HG03175 (cell line): ENCODE results near the gene VCL.

ENCODE experiments used
- ATAC-seq: cut with Tn5 transposase; IDR thresholded peaks from one replicate; pipeline ENCODE4 v1.9.1; 2021; ENCODE audit warnings: mild to moderate bottlenecking, moderate library complexity; ENCODE audit not compliant: unreplicated experiment

VCL gene

GRCh38 chr10:74071157-74071556 is 73.2 kb downstream of the VCL start:
- ATAC-seq: no peak

- ATAC-seq: no peak
Measured at GRCh38 chr10:74072503-74072902, 74.6 kb downstream of the VCL start.

- ATAC-seq: no peak
Measured at GRCh38 chr10:74075906-74076305, 78.0 kb downstream of the VCL start.

GRCh38 chr10:74076961-74077360 is 79.0 kb downstream of the VCL start:
- ATAC-seq: no peak

- no peak for ATAC-seq
Measured at GRCh38 chr10:74077416-74077815, 79.5 kb downstream of the VCL start.

GRCh38 chr10:74078037-74078436 is 80.1 kb downstream of the VCL start:
- peak; percentile 78 for ATAC-seq

DNA sequence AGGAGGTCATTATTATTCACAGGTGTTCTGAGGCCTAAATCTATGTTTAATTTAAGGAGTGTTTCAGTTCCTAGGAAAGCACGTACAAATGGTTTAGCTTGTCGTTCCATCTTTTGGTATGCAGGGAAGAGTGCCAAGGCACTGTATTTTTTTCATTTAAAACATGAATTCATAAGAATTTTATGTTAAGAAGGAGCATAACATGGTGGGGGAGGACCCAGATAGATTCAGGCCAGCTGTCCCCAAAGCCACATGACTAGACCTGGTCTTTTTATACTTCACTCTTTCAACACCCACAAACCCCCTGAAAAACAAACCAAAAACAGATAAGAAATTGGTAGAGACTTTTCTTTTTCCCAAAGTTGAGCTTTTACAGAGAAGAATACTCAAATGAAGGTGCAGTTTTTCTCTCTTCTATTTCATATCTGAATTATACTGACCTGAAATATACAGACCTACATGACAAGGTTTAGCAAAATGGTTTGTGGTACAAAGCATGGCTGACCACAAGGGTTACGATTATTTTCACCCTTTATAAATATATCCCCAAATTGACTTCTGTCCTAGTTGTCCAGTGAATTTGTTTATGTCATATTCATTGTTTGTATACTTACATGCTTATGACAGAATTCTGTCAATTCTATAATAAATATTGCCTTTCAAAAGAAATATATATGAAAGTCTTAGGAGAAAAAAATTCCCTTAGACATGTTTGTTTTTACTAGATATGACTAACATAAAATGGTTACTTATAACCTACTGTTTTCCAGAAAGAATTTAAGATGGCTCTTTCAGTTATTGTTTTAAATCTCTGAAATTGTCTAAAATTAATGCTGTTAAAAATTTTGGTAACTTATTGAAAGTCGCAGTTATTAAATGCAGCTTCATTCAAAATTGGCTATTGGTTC is 81.4 kb downstream of the VCL start:
- ATAC-seq: no peak

- no peak for ATAC-seq
Measured at GRCh38 chr10:74079936-74080590, 82.1 kb downstream of the VCL start.

GRCh38 chr10:74081192-74081803 is 83.4 kb downstream of the VCL start:
- ATAC-seq: no peak

- ATAC-seq: no peak
Measured at GRCh38 chr10:74081941-74082718, 84.2 kb downstream of the VCL start.

GRCh38 chr10:74083304-74083703 is 85.4 kb downstream of the VCL start:
- no peak for ATAC-seq

- peak; percentile 83 for ATAC-seq
Measured at GRCh38 chr10:74084955-74085354, 87.0 kb downstream of the VCL start.

DNA sequence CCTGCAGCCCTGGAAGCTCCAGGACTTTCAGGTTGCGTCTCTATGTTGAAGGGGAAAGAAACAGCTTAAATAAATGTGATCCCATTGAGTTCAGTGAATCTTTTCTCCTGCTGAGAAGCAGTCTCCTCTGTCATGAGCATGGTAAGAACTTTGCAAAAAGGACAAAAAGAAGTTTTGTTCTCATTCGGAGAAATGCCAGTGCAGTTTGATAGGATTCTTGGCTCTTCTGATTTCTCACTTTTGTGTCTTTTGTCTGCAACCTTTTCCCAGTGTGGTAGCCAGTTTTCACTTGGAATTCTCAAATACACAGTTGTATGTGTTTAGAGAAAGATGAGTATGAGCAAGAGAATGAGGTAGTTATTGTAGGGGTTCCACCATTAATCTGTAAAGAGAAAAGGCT is 88.4 kb downstream of the VCL start:
- no peak for ATAC-seq

DNA sequence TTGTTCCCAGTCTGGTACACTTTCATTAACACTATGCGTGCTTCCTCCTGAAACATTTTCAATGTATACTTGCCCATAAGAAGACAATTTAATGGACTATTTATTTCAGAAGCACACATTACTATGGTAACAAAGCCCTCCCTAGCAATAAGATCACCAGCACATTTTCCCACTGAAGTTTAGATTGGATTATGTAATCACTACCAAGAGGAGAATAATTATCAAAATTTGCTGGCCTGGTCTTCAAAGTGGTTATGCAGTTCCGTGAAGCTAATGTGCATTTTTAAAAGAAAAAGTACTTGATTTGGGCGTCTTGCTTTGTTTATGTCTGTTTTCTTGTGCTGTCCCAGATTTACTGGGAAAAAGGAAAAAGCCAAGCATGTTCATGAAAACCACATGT is 90.8 kb downstream of the VCL start:
- ATAC-seq: no peak

DNA sequence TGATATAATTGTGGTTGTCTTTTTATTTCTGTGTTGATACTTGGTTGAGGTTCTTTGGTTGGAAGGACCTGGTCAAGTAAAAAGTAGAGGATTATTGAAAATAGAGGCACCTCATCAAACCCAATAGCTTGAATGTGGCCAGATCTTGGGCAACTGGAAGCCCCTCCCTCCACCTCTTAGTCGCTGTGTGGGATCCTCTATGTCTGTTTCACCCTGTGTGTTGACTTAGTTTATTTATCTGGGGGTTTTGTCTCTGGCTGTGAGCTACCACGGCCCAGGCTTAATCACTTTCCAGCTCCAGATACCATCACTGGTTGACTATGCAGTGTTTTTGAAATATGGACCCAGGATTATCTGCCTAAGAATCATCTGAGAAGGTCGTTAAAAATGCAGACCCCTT is 94.5 kb downstream of the VCL start:
- ATAC-seq: no peak

- ATAC-seq: no peak
Measured at GRCh38 chr10:74093530-74094164, 95.7 kb downstream of the VCL start.

DNA sequence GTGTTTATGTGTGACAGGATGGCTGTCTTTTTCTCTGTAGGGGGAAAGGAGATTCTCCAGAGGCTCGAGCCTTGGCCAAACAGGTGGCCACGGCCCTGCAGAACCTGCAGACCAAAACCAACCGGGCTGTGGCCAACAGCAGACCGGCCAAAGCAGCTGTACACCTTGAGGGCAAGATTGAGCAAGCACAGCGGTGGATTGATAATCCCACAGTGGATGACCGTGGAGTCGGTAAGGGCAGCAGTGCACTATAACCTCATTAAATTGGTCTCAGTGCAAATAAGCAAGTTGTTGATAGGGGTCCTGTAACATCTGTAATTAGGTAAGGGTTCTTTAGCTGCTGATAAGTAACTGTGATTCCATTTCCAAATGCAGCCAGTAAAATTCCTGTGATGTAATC is 96.3 kb downstream of the VCL start:
- no peak for ATAC-seq

DNA sequence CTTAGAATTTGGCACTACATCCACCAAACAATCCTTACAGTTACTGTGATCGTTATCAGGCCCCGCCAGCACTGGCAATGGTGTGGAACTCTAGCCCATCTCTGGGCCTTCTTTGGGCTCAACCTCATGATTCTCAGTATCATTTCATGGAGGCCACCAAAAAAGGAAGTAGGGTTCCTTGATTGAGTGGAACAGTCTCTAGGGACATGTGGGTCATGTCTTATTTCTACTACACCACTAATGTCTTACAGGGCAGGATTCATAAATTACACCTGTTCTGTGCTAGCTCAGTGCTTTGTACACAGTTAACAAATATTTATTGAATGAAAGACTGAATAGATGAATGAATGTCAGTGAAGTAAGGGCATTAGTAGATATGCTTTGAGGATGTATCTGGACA is 98.9 kb downstream of the VCL start:
- ATAC-seq: peak; percentile 98

GRCh38 chr10:74097776-74098175 is 99.9 kb downstream of the VCL start:
- ATAC-seq: no peak

DNA sequence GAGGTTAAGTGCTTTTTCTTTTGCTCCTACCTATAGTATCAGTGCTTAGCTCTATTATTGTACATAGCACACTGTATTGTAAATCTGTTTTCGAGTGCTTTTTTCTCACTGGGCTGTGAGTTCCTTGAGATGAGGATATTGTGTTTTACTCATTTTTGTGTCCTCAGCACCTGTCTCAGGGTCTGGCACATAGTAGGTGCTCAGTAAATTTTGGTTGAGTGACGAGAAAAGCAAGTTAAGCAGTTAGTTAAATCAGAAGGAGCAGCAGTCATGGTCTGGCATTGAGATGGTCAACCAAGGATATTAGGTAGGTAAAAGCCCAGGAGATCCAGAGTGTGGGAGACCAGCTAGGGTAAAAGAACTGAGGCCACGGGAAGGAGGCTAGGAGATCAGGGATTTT is 101.5 kb downstream of the VCL start:
- no peak for ATAC-seq

- ATAC-seq: no peak
Measured at GRCh38 chr10:74099836-74100235, 101.9 kb downstream of the VCL start.
